ENCODE results near the gene ZMIZ1.

- TF ChIP-seq POLR2A (IDR thresholded peaks at IDR 0.05) = no peak
- no peak for TF ChIP-seq CTCF (IDR thresholded peaks at IDR 0.05 in 4 of 5, conservative IDR thresholded peaks at IDR 0.05 in 1 of 5)
Observed at GRCh38 chr10:79310200-79310865, 241.6 kb downstream of the ZMIZ1 start.

Measured in gastrocnemius medialis (tissue), 4 donors.